A549 (cell line): ENCODE measurements around the gene SPRR2D. TPM values are rescaled to one million over a fixed set of nuclear protein-coding genes. Genes with fewer than 3 reads are reported as not detected.

ENCODE experiments used
- ATAC-seq, 2 experiments: fragments of 200-7000 bp in 1 of 2; fragments of >200 bp in 1 of 2; cut with Nextera tagmentation in 1 of 2; cut with Tn5 transposase in 1 of 2; 3 replicates each; pipeline versions ENCODE4 v1.8.0 to v1.9.1; 2018 to 2020; ENCODE audit warnings: mild to moderate bottlenecking in 1 of 2, moderate library complexity in 1 of 2
- CTCF ChIA-PET: fragments of 300-600 bp; sonication (Branson Sonifier 250); formaldehyde crosslinking; extraction: SDS; loops from one replicate; lab custom pipeline; 2021; ENCODE audit warnings: antibody characterized with exemption, inconsistent platforms; lab: Yijun Ruan, JAX
- POLR2A ChIA-PET: fragments of 350-600 bp; formaldehyde crosslinking; extraction: SDS; loops from one replicate; lab custom pipeline; 2021; ENCODE audit warnings: antibody characterized with exemption, inconsistent platforms; lab: Yijun Ruan, JAX
- DNase-seq, 2 experiments: peaks; one replicate each; pipeline versions ENCODE4 v3.0.0 to v3.0.0-alpha.2; 2011 to 2016; ENCODE audit warnings: low read depth in 1 of 2, low spot score in 1 of 2
- FAIRE-seq: peaks from 2 replicates; lab custom pipeline; 2011; peaks lifted over from hg19 to GRCh38; lab: Jason Lieb, UNC
- H3K27ac ChIP-seq, 2 experiments: fragments of >200 bp; sonication (Bioruptor Twin); formaldehyde crosslinking; 3 replicates each; pipeline ENCODE4 v1.5.1; 2016 to 2017
- H3K4me1 ChIP-seq: fragments of >200 bp; sonication (Bioruptor Twin); formaldehyde crosslinking; 3 replicates; pipeline ENCODE4 v1.6.1; 2016
- H3K4me2 ChIP-seq: fragments of >200 bp; sonication (Bioruptor Twin); formaldehyde crosslinking; 3 replicates; pipeline ENCODE4 v1.6.1; 2016
- H3K4me3 ChIP-seq: fragments of >200 bp; sonication (Bioruptor Twin); formaldehyde crosslinking; 3 replicates; pipeline ENCODE4 v1.5.1; 2016
- H3K9me3 ChIP-seq: fragments of >200 bp; sonication (Bioruptor Twin); formaldehyde crosslinking; 3 replicates; pipeline ENCODE4 v1.6.1; 2016
- BHLHE40 ChIP-seq: IDR thresholded peaks from 2 replicates; pipeline ENCODE4 v1.6.1; 2012; ENCODE audit warnings: low read depth, low read length, inconsistent platforms
- CBX2 ChIP-seq: fragments of 200-600 bp; sonication (generic); IDR thresholded peaks from 2 replicates; pipeline ENCODE4 v1.6.1; 2016; ENCODE audit warnings: low read depth, mild to moderate bottlenecking, borderline replicate concordance
- CHD4 ChIP-seq: fragments of 200-600 bp; sonication (generic); IDR thresholded peaks from 2 replicates; pipeline ENCODE4 v1.6.1; 2016; ENCODE audit warnings: antibody characterized with exemption, mild to moderate bottlenecking, borderline replicate concordance
- EHMT2 ChIP-seq: fragments of 200-600 bp; sonication (generic); IDR thresholded peaks from 2 replicates; pipeline ENCODE4 v1.6.1; 2016; ENCODE audit warnings: antibody characterized with exemption, low read depth, mild to moderate bottlenecking, moderate library complexity
- EP300 ChIP-seq, 2 experiments: fragments of >200 bp; sonication (Bioruptor Twin); formaldehyde crosslinking; IDR thresholded peaks; 2 replicates in 1 of 2; 3 replicates in 1 of 2; pipeline ENCODE4 v1.6.1; 2016 to 2017
- FOSB ChIP-seq: fragments of 250-450 bp; sonication (Bioruptor Pico); IDR thresholded peaks from 2 replicates; pipeline ENCODE4 v1.5.0; 2020; ENCODE audit warnings: mild to moderate bottlenecking, moderate library complexity
- FOXS1 ChIP-seq: fragments of 250-450 bp; sonication (Bioruptor Pico); IDR thresholded peaks from 2 replicates; pipeline ENCODE4 v1.5.0; 2020; ENCODE audit warnings: mild to moderate bottlenecking, moderate library complexity
- GATA3 ChIP-seq: IDR thresholded peaks from 2 replicates; pipeline ENCODE4 v1.6.1; 2012; ENCODE audit warnings: borderline replicate concordance
- HOXA7 ChIP-seq: fragments of 250-450 bp; sonication (Bioruptor Pico); IDR thresholded peaks from 2 replicates; pipeline ENCODE4 v1.5.0; 2020; ENCODE audit warnings: mild to moderate bottlenecking, moderate library complexity
- HOXB5 ChIP-seq: fragments of 250-450 bp; sonication (Bioruptor Pico); IDR thresholded peaks from 2 replicates; pipeline ENCODE4 v1.5.0; 2020; ENCODE audit warnings: mild to moderate bottlenecking, moderate library complexity
- JUN ChIP-seq, 2 experiments: fragments of >200 bp; sonication (Bioruptor Twin); formaldehyde crosslinking; IDR thresholded peaks; 2 replicates in 1 of 2; 3 replicates in 1 of 2; pipeline ENCODE4 v1.6.1; 2016 to 2017
- JUNB ChIP-seq: fragments of >200 bp; sonication (Bioruptor Twin); formaldehyde crosslinking; IDR thresholded peaks from 2 replicates; pipeline ENCODE4 v1.6.1; 2016
- KDM1A ChIP-seq: fragments of 200-600 bp; sonication (generic); IDR thresholded peaks from 2 replicates; pipeline ENCODE4 v1.6.1; 2016; ENCODE audit warnings: low read depth, mild to moderate bottlenecking
- KDM5A ChIP-seq: fragments of 200-600 bp; sonication (generic); IDR thresholded peaks from 2 replicates; pipeline ENCODE4 v1.6.1; 2016; ENCODE audit warnings: antibody characterized with exemption, mild to moderate bottlenecking
- MAZ ChIP-seq: fragments of 150-350 bp; IDR thresholded peaks from 2 replicates; pipeline ENCODE4 v1.6.1; 2014; ENCODE audit warnings: antibody characterized with exemption, low read depth, low read length, borderline replicate concordance
- MYC ChIP-seq: IDR thresholded peaks from 2 replicates; pipeline ENCODE4 v1.6.1; 2012; ENCODE audit warnings: mild to moderate bottlenecking, inconsistent platforms, low read length, improper control_type of control experiment, borderline replicate concordance
- NFE2L2 ChIP-seq: fragments of 150-350 bp; conservative IDR thresholded peaks from 2 replicates; pipeline ENCODE4 v1.6.1; 2014; ENCODE audit warnings: low read length
- NR3C1 ChIP-seq: fragments of >200 bp; sonication (Bioruptor Twin); formaldehyde crosslinking; IDR thresholded peaks from 3 replicates; pipeline ENCODE4 v1.6.1; 2017
- POLR2A ChIP-seq: IDR thresholded peaks from 2 replicates; pipeline ENCODE4 v1.6.1; 2012; ENCODE audit warnings: mild to moderate bottlenecking, low read length
- RAD21 ChIP-seq, 2 experiments: fragments of >200 bp in 1 of 2; sonication (Bioruptor Twin) in 1 of 2; formaldehyde crosslinking in 1 of 2; IDR thresholded peaks in 1 of 2; conservative IDR thresholded peaks in 1 of 2; 2 replicates in 1 of 2; 3 replicates in 1 of 2; pipeline ENCODE4 v1.6.1; 2012 to 2018; ENCODE audit warnings: inconsistent platforms in 1 of 2
- RARB ChIP-seq: fragments of 250-450 bp; sonication (Bioruptor Pico); IDR thresholded peaks from 2 replicates; pipeline ENCODE4 v1.8.0; 2021; ENCODE audit warnings: mild to moderate bottlenecking, moderate library complexity
- RCOR1 ChIP-seq: fragments of 150-350 bp; IDR thresholded peaks from 2 replicates; pipeline ENCODE4 v1.6.1; 2014; ENCODE audit warnings: antibody characterized with exemption, low read length, low read depth
- RFX5 ChIP-seq: fragments of 450-650 bp; IDR thresholded peaks from 2 replicates; pipeline ENCODE4 v1.7.1; 2014; ENCODE audit warnings: antibody characterized with exemption, mild to moderate bottlenecking, moderate library complexity
- RNF2 ChIP-seq: fragments of 200-600 bp; sonication (generic); IDR thresholded peaks from 2 replicates; pipeline ENCODE4 v1.6.1; 2016; ENCODE audit warnings: low read depth, mild to moderate bottlenecking, antibody characterized with exemption, moderate library complexity, borderline replicate concordance
- SMC3 ChIP-seq: fragments of >200 bp; sonication (Bioruptor Twin); formaldehyde crosslinking; IDR thresholded peaks from 3 replicates; pipeline ENCODE4 v1.6.1; 2018; ENCODE audit warnings: inconsistent platforms
- SREBF2 ChIP-seq: fragments of 450-650 bp; IDR thresholded peaks from 2 replicates; pipeline ENCODE4 v1.6.1; 2014; ENCODE audit warnings: mild to moderate bottlenecking, moderate library complexity
- TFCP2L1 ChIP-seq: fragments of 250-450 bp; sonication (Bioruptor Pico); IDR thresholded peaks from 2 replicates; pipeline ENCODE4 v1.5.0; 2021; ENCODE audit warnings: mild to moderate bottlenecking
- TP53 ChIP-seq: fragments of 250-450 bp; sonication (Bioruptor Pico); IDR thresholded peaks from 2 replicates; pipeline ENCODE4 v1.5.0; 2021; ENCODE audit warnings: mild to moderate bottlenecking, moderate library complexity
- ZNF302 ChIP-seq: fragments of 250-450 bp; sonication (Bioruptor Pico); IDR thresholded peaks from 2 replicates; pipeline ENCODE4 v1.9.0; 2021; ENCODE audit warnings: inconsistent platforms, mild to moderate bottlenecking, moderate library complexity
- WGBS: methylation state at CpG from one replicate; pipeline ENCODE4 v1.1.6; 2017; ENCODE audit errors: missing lambda C conversion rate; 5-methylcytosine and 5-hydroxymethylcytosine counted together
- polyA plus RNA-seq, 4 experiments: library from polyadenylated mRNA; depleted of rRNA in 3 of 4; stranded (reverse); fragments of >200 nt; fragmentation: RNase III in 1 of 4; extraction: RNeasy Plus Mini Kit Qiagen cat#74134 plus additional on column Dnase treatment in 1 of 4; gene quantifications; 2 replicates in 3 of 4; 3 replicates in 1 of 4; pipeline ENCODE4 v1.2.3, GENCODE V29; 2011 to 2017
- TF ChIP-seq, protein P1 (sequence below): fragments of 250-450 bp; sonication (Bioruptor Pico); IDR thresholded peaks from 2 replicates; pipeline ENCODE4 v1.5.0; 2021; ENCODE audit warnings: mild to moderate bottlenecking, moderate library complexity, borderline replicate concordance
- TF ChIP-seq, protein P2 (sequence below): IDR thresholded peaks from 2 replicates; pipeline ENCODE4 v1.6.1; 2012; ENCODE audit warnings: low read depth, borderline replicate concordance
- TF ChIP-seq, protein P3 (sequence below): fragments of >200 bp; sonication (Bioruptor Twin); formaldehyde crosslinking; IDR thresholded peaks from 3 replicates; pipeline ENCODE4 v1.6.1; 2016
- TF ChIP-seq, protein P4 (sequence below): IDR thresholded peaks from 2 replicates; pipeline ENCODE4 v1.6.1; 2012

SPRR2D gene
- polyA plus RNA-seq, 2 of the 4 experiments (the other 2 are of a cell fraction) = not detected

- WGBS = 13% methylated on average over 3 of the region's 3 CpGs
- H3K4me1 ChIP-seq = no peaks in the 10 kb centered on the region
- ChIA-PET POLR2A (no interaction called here), CTCF (no interaction called here)
- ATAC-seq (no peak), DNase-seq (no peak), FAIRE-seq (no peak)
- H3K4me2 ChIP-seq = no peak overlapping the region
- H3K27ac ChIP-seq = no peak overlapping the region
- H3K9me3 ChIP-seq = no peaks in the 10 kb centered on the region
- no peak overlapping the region for H3K4me3 ChIP-seq
- no peak for TF ChIP-seq TP53 (CRISPR knock-in tag)
- TF ChIP-seq SMC3 = no peak
- TF ChIP-seq TFCP2L1 (CRISPR knock-in tag) = no peak
- TF ChIP-seq JUN (IDR thresholded peaks at IDR 0.05) = no peak
- TF ChIP-seq EHMT2 = no peak
- TF ChIP-seq, protein P1, sequence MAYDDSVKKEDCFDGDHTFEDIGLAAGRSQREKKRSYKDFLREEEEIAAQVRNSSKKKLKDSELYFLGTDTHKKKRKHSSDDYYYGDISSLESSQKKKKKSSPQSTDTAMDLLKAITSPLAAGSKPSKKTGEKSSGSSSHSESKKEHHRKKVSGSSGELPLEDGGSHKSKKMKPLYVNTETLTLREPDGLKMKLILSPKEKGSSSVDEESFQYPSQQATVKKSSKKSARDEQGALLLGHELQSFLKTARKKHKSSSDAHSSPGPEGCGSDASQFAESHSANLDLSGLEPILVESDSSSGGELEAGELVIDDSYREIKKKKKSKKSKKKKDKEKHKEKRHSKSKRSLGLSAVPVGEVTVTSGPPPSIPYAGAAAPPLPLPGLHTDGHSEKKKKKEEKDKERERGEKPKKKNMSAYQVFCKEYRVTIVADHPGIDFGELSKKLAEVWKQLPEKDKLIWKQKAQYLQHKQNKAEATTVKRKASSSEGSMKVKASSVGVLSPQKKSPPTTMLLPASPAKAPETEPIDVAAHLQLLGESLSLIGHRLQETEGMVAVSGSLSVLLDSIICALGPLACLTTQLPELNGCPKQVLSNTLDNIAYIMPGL (CRISPR knock-in tag) = no peak
- no peak for TF ChIP-seq KDM1A
Measured at GRCh38 chr1:153081736-153082135, 40.8 kb upstream of the SPRR2D start.

DNA sequence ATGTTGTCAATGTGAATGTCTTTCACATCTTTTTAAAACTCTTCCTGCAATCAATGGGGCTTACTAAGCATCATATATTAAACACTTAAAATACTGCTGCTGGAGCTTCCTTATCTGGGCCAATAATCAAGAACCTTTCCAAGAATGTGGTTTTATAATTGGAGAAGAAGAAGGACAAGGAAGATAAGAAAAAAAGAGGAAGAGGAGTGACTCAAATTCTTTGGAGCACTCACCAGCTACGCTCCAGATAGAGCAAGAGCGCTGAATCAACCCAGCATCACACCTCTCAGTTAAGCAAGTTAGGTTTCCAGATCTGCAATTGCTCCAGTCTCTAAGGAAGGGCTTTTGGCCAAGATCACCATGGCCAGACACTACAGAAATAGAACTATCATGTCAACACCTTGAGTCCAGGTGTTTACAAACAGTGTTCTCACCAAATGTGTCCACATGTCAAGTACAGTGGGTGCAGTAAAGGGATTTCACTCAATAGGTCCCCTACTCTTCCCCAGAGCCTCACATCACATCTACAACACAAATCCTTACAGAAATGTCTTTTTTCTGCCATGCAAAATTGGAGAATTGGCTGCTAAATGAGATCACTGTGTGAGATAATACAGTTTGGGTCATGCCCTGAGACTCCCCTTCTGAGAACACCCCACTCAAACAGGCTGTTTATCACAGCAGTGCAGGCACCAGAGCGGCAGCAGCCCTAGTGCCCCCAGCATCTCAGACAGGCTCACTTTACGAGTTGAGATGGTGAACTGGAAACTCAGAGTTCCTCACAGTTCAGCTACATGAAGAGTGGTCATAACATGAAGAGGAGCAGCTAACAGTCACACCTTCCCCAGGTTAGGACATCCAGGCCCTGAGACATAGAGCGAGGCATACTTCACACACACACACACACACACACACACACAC lies 32.1 kb upstream of the SPRR2D start:
- no peak for FAIRE-seq
- DNase-seq = no peak
- WGBS = 11% methylated on average over 5 of the region's 5 CpGs
- Histone ChIP-seq H3K4me3 (no peak overlapping the region), H3K9me3 (no peaks in the 10 kb centered on the region), H3K27ac (no peak overlapping the region), H3K4me1 (no peaks in the 10 kb centered on the region), H3K4me2 (no peak overlapping the region)
- CTCF ChIA-PET = no interaction called here
- TF ChIP-seq HOXA7 (CRISPR knock-in tag) (no peak), HOXB5 (no peak), RNF2 (no peak), RAD21 (conservative IDR thresholded peaks at IDR 0.05 in 1 of 2, IDR thresholded peaks at IDR 0.05 in 1 of 2) (no peak), BHLHE40 (no peak), JUNB (no peak), FOXS1 (no peak), RARB (CRISPR knock-in tag) (no peak), MAZ (no peak), NR3C1 (no peak), POLR2A (no peak), GATA3 (no peak), MYC (no peak)
- TF ChIP-seq, protein P2, sequence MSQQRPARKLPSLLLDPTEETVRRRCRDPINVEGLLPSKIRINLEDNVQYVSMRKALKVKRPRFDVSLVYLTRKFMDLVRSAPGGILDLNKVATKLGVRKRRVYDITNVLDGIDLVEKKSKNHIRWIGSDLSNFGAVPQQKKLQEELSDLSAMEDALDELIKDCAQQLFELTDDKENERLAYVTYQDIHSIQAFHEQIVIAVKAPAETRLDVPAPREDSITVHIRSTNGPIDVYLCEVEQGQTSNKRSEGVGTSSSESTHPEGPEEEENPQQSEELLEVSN = no peak
- POLR2A ChIA-PET = no interaction called here
- ATAC-seq = no peak

- no peak for ATAC-seq
- Histone ChIP-seq H3K4me1 (no peaks in the 10 kb centered on the region), H3K27ac (no peak within 1 kb of the TSS), H3K9me3 (no peaks in the 10 kb centered on the region), H3K4me3 (no peak within 1 kb of the TSS), H3K4me2 (no peak within 1 kb of the TSS)
- ChIA-PET CTCF (no interaction called here), POLR2A (no interaction called here)
- 0% methylated on average over 2 of the region's 2 CpGs for WGBS
- no peak for FAIRE-seq
- no peak for DNase-seq
- TF ChIP-seq, protein P3, sequence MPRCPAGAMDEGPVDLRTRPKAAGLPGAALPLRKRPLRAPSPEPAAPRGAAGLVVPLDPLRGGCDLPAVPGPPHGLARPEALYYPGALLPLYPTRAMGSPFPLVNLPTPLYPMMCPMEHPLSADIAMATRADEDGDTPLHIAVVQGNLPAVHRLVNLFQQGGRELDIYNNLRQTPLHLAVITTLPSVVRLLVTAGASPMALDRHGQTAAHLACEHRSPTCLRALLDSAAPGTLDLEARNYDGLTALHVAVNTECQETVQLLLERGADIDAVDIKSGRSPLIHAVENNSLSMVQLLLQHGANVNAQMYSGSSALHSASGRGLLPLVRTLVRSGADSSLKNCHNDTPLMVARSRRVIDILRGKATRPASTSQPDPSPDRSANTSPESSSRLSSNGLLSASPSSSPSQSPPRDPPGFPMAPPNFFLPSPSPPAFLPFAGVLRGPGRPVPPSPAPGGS = no peak
- TF ChIP-seq RCOR1 = no peak
- TF ChIP-seq POLR2A = no peak
- TF ChIP-seq, protein P4, sequence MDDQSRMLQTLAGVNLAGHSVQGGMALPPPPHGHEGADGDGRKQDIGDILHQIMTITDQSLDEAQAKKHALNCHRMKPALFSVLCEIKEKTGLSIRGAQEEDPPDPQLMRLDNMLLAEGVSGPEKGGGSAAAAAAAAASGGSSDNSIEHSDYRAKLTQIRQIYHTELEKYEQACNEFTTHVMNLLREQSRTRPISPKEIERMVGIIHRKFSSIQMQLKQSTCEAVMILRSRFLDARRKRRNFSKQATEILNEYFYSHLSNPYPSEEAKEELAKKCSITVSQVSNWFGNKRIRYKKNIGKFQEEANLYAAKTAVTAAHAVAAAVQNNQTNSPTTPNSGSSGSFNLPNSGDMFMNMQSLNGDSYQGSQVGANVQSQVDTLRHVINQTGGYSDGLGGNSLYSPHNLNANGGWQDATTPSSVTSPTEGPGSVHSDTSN = no peak
- no peak for TF ChIP-seq CHD4
- no peak for TF ChIP-seq RFX5
- TF ChIP-seq FOSB (CRISPR knock-in tag) = no peak
- no peak for TF ChIP-seq CBX2
- no peak for TF ChIP-seq ZNF302
- TF ChIP-seq EP300 (IDR thresholded peaks at IDR 0.05) = no peak
- no peak for TF ChIP-seq HOXB5
- TF ChIP-seq RAD21 (conservative IDR thresholded peaks at IDR 0.05 in 1 of 2, IDR thresholded peaks at IDR 0.05 in 1 of 2) = no peak
- TF ChIP-seq KDM5A = no peak
- TF ChIP-seq TP53 (CRISPR knock-in tag) = no peak
- no peak for TF ChIP-seq MAZ
- TF ChIP-seq SREBF2 = no peak
- TF ChIP-seq NFE2L2 = no peak
Measured at GRCh38 chr1:153071511-153071910, 30.6 kb upstream of the SPRR2D start, which contains the start of gene SPRR2B. Gene SPRR2B, minus strand, starts transcription at chr1:153071611. Its CDS starts 772 bp downstream, at chr1:153070839.
